ENCODE results near the gene B4GALT2.

Gene B4GALT2

GRCh38 chr1:43984855-43985254 is 5.8 kb downstream of the B4GALT2 start:
- no peak for DNase-seq (ENCODE audit: low spot score)

DNA sequence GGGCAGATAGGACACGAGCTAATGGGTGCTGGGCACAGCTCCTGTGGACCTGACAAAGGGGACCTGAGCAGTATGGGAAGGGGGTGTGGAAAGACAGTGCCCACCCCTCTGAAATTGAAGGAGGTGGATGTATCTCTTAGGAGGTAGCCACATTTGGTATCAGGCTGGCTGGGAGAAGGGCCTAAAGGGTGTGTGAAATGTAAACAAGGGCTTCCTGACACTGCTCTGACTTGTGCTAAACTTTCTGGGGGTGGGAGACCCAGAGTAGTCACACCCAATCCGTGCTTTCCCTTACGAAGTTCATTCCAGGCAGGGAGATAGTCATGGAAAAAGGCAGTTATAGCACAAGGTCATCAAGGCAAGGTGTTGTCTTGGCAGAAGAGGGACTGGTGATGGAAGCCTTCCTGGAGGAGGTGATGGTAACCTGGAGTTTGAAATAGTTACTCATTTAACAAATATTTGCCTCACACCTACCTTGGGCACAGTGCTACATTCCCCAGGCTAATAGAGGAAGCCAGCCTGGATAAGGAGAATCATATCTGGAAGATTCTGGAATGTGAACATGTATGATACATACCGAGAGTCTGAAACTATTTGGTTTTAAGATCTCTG is 7.1 kb downstream of the B4GALT2 start:
- DNase-seq (ENCODE audit: low spot score), result no peak

GRCh38 chr1:43986712-43987111 is 7.7 kb downstream of the B4GALT2 start:
- no peak for DNase-seq (ENCODE audit: low spot score)

GRCh38 chr1:43987159-43987902 is 8.3 kb downstream of the B4GALT2 start:
- no peak for DNase-seq (ENCODE audit: low spot score)

GRCh38 chr1:43990271-43991199 is 11.5 kb downstream of the B4GALT2 start:
- no peak for DNase-seq (ENCODE audit: low spot score)

DNA sequence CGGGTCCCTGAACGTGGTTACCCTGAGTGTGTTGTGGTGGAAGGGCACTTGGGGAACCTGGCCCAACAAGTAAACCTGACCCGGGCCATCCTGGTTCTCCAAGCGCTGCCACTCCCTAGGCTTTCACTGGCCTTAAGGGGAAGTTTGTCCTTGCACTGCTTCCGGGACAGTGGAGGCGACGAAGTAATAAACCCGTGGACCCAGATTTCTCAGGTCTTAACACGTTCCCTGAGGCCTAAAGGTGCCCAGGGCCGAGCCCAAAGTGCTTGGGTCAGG is 12.1 kb downstream of the B4GALT2 start:
- no peak for DNase-seq (ENCODE audit: low spot score)

DNA sequence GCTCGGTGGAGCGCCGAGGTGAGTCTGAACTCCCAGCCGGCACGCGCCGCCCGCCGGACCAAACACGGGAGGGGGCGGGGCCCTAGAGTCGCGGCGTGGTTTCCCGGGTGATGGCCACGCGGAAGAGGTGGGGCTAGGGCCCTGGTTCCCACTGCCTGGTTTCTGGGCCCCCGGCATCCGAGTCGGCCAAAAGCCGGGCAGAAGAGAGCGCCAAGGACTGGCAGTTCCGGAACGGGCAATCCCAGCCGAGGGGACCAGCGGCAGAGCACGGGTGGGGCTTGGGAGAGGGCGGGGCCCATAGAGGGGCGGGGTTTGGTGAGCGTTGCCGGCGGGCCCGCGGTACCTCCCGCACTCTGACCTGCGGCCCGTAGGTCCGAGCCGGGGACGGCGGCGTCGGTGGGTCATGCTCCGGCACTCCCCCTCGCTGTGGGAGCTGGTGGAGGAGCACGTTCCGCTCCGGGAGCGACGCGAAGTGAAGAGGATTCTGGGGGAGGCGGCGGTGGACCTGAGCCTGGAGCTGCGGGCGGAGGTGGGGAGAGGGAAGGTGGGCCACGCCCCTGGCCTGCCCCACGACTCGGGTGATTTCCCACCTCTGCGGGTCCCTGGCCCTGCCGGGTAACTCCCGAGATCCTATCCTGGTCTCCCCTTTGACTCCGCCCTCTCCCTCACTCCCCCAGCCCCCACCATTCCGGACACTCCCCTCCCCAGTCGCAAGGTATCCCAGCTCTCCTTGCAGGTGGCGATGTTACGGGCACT is 12.6 kb downstream of the B4GALT2 start, which contains the start of gene CCDC24:
TSS of gene CCDC24 (plus strand) at position 124 of the 756 bp plus-strand sequence. CDS start at position 404, 280 bp downstream.
- peak; percentile 48 for DNase-seq (ENCODE audit: low spot score)

GRCh38 chr1:43992232-43992995 is 13.4 kb downstream of the B4GALT2 start:
- no peak for DNase-seq (ENCODE audit: low spot score)

DNA sequence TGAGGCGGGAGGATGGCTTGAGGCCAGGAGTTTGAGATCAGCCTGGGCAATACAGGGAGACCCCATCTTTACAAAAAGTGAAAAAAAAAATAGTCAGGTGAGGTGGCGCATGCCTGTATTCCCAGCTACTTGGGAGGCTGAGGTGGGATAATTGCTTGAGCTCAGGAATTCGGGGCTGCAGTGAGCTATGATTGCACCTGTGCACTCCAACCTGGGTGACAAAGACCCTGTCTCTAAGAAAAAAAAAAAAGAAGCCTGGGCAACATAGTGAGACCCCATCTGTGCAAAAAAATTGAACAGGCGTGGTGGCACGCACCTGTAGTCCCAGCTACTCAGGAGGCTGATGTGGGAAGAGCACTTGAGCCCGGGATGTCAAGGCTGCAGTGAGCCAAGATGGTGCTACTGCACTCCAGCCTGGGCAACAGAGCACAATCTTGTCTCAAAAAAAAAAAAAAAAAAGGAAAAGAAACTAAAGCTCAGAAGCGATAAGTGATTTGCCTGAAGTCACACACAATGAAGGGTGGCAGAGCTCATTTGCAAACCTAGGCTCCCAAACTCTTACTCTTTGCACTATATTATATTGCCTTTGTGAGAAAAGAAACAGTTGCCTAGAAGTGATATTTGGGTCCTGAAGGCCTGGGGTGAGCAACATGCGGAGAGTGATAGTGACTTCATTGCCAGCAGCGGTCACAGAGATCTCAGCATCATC is 14.3 kb downstream of the B4GALT2 start:
- no peak for DNase-seq (ENCODE audit: low spot score)

DNA sequence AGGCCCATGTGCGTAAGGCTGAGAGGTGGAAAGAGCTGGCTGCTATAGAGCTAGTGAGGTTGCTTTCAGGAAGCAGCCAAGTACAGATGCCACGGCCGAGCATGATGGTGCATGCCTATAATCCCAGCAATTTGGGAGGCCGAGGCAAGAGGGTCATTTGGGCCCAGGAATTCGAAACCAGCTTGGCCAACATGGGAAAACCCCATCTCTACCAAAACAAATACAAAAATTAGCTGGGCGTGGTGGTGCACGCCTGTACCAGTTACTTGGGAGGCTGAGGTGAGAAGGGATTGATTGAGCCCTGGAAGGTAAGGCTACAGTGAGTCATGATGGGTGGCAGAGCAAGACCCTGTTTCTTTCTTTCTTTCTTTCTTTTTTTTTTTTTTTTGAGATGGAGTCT is 15.1 kb downstream of the B4GALT2 start:
- DNase-seq (ENCODE audit: low spot score), result no peak

DNA sequence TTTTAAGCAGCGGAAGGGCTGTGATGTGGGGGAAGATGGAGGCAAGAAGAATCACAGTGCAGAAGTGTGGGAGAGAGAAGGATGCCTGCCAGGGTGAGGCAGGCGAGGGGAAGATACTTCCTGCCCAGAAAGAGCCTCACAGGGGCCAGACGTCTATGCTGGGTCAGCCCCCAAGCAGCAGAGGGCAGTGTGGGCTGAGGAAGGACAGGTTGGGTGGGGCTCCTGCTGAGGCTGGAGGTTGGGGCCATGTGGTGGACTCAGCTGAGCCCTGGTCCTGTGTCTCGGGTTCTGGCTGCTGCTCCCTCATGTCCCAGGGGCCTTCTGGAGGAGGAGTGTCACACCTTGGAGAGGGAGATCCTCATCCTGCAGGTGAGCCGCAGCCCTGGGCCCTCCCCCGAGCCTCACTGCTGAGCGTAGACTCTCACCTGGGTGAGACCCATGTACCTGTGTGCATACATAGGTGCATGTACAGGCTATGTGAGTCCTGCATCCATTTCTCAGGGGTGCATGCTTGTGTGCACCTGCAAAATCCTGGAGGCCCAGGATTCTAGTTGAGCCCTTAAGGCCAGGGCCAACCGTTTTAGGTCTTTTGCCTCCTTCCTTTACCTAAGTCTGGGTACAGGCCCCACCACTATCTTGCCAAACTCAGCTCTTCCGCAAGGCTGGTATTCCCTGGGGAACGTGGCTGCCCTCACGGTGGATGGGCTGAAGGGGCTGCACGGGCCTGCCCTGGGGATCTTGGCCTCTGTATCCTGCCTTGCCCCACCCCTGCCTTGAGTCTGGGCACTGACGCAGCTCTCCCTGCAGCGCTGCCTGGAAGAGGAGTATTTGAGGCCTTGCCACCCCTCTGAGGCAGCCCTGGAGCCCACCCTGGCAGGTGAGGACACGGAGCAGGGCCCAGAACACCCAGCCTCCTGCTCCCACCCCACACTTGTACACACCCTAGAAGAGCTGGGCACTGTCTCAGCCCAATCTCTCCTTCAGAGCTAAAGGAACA is 16.1 kb downstream of the B4GALT2 start:
- no peak for DNase-seq (ENCODE audit: low spot score)

DNA sequence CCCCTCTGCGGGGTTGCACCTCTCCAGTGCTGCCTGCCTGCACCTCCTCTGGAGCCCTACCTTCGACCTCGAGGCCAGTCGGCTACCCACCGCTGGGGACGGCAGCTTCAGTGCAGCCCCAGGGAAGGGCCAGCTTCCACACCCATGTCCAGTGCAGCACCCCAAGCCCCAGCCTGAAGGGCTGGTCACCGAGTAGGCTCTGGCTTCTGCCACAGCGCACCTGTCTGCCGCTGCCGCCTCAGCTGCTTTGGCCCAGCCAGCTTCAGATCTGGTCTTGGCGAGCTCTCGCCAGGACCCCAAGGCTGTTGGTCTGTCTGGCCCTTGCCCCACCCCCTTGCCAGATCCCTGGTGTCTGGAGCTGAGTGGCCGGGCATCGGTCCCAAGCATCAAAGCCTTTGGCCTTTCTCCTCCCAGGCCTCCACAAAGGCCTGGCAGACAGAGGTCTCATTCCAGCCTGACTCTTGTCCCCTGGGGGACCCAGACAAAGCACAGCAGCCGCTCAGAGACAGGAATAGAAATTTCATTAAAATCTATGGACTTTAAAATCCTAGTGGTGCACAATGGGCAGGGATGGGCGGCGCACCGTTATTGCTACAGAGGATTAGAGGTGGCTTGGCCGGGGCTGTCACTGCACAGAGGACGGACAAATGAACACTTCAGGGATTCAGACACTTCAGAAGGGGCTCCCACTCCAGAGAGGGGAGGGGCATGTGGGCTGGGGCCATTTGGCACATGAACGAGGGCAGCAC is 17.1 kb downstream of the B4GALT2 start:
- DNase-seq (ENCODE audit: low spot score), result no peak

DNA sequence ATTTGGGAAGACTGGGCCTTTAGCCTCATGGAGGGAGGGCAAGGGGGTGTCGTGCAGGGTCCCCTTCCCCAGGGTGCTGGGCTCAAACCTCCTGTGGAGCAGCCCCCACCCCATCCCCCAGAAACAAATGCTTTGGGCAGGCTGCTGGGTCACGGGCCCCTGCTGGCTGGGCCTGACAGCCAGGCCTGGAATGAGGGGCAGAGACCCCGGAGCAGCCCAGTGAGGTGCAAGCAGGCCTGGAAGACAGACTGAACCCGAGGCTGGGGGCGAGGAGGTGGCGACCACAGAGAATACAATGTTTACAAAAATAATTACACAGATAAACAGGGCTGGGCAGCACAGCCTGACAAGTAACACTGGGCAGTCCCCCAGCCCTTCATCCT is 17.7 kb downstream of the B4GALT2 start:
- no peak for DNase-seq (ENCODE audit: low spot score)

DNA sequence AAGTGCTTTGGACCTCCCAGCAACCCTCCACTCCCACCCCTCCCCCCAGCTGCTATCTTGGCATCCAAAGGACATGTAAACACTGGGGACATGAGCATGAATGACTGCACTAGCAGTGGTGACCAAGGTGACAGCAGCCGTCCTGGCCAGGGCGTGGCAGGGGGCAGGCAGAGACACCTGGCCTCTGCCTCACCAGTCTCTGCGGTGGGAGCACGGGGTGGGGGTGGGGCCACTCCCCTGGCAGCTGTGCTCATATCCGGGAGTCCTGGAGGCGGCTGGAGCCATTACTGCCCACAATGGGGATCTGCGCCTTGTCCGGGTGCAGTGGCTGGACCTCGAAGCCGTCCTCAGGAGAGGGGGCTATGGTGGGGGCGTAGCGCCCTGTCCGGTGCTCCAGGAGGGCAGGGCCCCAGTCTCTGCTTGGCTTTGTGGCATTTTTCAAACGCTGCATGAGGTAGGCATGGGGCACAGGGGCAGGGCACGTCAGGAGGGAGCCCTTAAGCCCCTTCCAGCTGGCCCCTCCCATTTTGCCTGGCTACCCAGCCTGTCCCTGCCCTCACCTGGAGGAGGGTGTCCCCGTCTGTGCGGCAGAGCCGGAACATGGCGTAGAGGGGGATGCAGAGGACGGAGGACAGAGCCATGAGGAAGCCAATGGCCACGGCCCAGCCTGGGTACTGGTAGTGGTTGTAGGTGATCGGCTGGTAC is 18.4 kb downstream of the B4GALT2 start:
- no peak for DNase-seq (ENCODE audit: low spot score)

- DNase-seq (ENCODE audit: low spot score), result no peak
Observed at GRCh38 chr1:43998000-43998378, 19.0 kb downstream of the B4GALT2 start.

GRCh38 chr1:43999455-43999854 is 20.4 kb downstream of the B4GALT2 start:
- DNase-seq (ENCODE audit: low spot score), result no peak

DNA sequence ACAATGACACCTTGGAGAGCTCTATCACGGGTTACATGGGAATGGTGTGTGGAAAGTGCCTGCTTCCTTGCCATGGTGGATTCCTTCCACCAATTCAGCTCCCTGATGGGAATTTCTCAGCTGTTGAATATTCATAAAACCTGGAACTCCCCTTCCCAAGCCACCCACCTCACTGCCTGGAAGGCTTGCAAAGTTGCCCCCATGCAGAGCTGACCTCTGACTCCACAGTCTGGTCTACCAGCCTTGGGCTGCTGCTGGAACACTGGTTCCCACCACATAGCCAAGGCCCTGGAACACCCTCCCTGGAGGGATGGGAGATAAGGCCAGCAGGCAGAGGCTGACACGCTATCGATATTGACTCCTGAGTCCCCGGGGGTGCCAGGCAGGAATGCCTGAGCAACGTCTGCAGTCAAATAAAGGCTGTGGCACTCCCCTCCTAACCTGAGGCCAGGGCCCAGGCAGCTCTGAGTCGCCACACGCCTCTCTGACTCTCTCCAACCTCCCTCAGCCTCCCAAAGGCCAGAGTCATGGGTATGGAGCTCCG is 21.2 kb downstream of the B4GALT2 start:
- DNase-seq (ENCODE audit: low spot score), result no peak

GRCh38 chr1:44002165-44002564 is 23.2 kb downstream of the B4GALT2 start:
- DNase-seq (ENCODE audit: low spot score), result no peak

Data from COLO829 (cell line).